Nephron (organoid): ENCODE measurements around the gene BHMT2.
A peak's percentile ranks its signal among the peaks of the same experiment; 100 is the strongest.

Experiments
- H3K27ac Mint-ChIP-seq, 3 experiments: 2 replicates each; pipeline ENCODE4 v1.8.0; 2020; ENCODE audit warnings: mixed read lengths in 3 of 3, mild to moderate bottlenecking in 2 of 3, moderate library complexity in 1 of 3
- H3K27me3 Mint-ChIP-seq: 2 replicates; pipeline ENCODE4 v1.8.0; 2021; ENCODE audit warnings: low read depth, mild to moderate bottlenecking, moderate library complexity, mixed read lengths
- H3K36me3 Mint-ChIP-seq: 2 replicates; pipeline ENCODE4 v1.8.0; 2020; ENCODE audit warnings: low read depth, mixed read lengths
- H3K4me1 Mint-ChIP-seq: 2 replicates; pipeline ENCODE4 v1.8.0; 2020; ENCODE audit warnings: mixed read lengths
- H3K4me3 Mint-ChIP-seq, 3 experiments: 2 replicates each; pipeline ENCODE4 v1.8.0; 2020; ENCODE audit warnings: mild to moderate bottlenecking in 3 of 3, mixed read lengths in 3 of 3, moderate library complexity in 2 of 3
- H3K9me3 Mint-ChIP-seq: 2 replicates; pipeline ENCODE4 v1.8.0; 2020; ENCODE audit warnings: mixed read lengths
- CTCF ChIP-seq, 3 experiments: fragments of 200-600 bp; sonication (generic); IDR thresholded peaks; one replicate each; pipeline ENCODE4 v1.5.0; 2021; ENCODE audit warnings: antibody characterized with exemption in 3 of 3; ENCODE audit not compliant: unreplicated experiment in 3 of 3

Gene BHMT2

GRCh38 chr5:79023947-79024346 lies 45.6 kb upstream of the BHMT2 start:
- no peak overlapping the region for H3K4me3 Mint-ChIP-seq
- peaks cover 31% of the 10 kb centered on the region for H3K27me3 Mint-ChIP-seq
- H3K4me1 Mint-ChIP-seq = peaks cover 32% of the 10 kb centered on the region
- H3K36me3 Mint-ChIP-seq = no peaks in the 10 kb centered on the region
- H3K9me3 Mint-ChIP-seq = no peaks in the 10 kb centered on the region
- no peak for TF ChIP-seq CTCF (IDR thresholded peaks at IDR 0.05; ENCODE audit: unreplicated experiment in 3 of 3)
- no peak overlapping the region for H3K27ac Mint-ChIP-seq

- Mint-ChIP-seq H3K9me3 (no peaks in the 10 kb centered on the region), H3K4me1 (peaks cover 32% of the 10 kb centered on the region), H3K4me3 (peak overlapping the region; percentile 68 to 82 (median 76)), H3K27me3 (peaks cover 27% of the 10 kb centered on the region), H3K36me3 (no peaks in the 10 kb centered on the region), H3K27ac (peak overlapping the region; percentile 61 to 95 (median 72))
- TF ChIP-seq CTCF (IDR thresholded peaks at IDR 0.05; ENCODE audit: unreplicated experiment in 3 of 3) = peak; percentile 96 to 98 (median 97)
Observed at GRCh38 chr5:79025054-79025472, 44.5 kb upstream of the BHMT2 start.

GRCh38 chr5:79030663-79031484 lies 38.7 kb upstream of the BHMT2 start:
- peaks cover 14% of the 10 kb centered on the region for H3K4me1 Mint-ChIP-seq
- H3K27me3 Mint-ChIP-seq = peaks cover 5% of the 10 kb centered on the region
- H3K27ac Mint-ChIP-seq = peak overlapping the region; percentile 97 to 99 (median 98)
- H3K9me3 Mint-ChIP-seq = no peaks in the 10 kb centered on the region
- H3K4me3 Mint-ChIP-seq = peak overlapping the region in 2 of 3 experiments; percentile 24 to 48
- no peaks in the 10 kb centered on the region for H3K36me3 Mint-ChIP-seq
- TF ChIP-seq CTCF (IDR thresholded peaks at IDR 0.05; ENCODE audit: unreplicated experiment in 3 of 3) = no peak

- Mint-ChIP-seq H3K27me3 (peaks cover 5% of the 10 kb centered on the region), H3K4me1 (peaks cover 8% of the 10 kb centered on the region), H3K4me3 (peak overlapping the region in 2 of 3 experiments; percentile 24 to 48), H3K9me3 (no peaks in the 10 kb centered on the region), H3K27ac (peak overlapping the region; percentile 97 to 99 (median 98)), H3K36me3 (no peaks in the 10 kb centered on the region)
- TF ChIP-seq CTCF (IDR thresholded peaks at IDR 0.05; ENCODE audit: unreplicated experiment in 3 of 3) = no peak
Observed at GRCh38 chr5:79031485-79031867, 38.1 kb upstream of the BHMT2 start.

- H3K9me3 Mint-ChIP-seq = no peaks in the 10 kb centered on the region
- peak overlapping the region; percentile 97 to 99 (median 98) for H3K27ac Mint-ChIP-seq
Observed at GRCh38 chr5:79032031-79032695, 37.4 kb upstream of the BHMT2 start.

More at GRCh38 chr5:79032031-79032695, 37.4 kb upstream of the BHMT2 start:
- TF ChIP-seq CTCF (IDR thresholded peaks at IDR 0.05; ENCODE audit: unreplicated experiment in 3 of 3) = no peak
- Mint-ChIP-seq H3K36me3 (no peaks in the 10 kb centered on the region), H3K4me1 (peaks cover 6% of the 10 kb centered on the region), H3K27me3 (peaks cover 2% of the 10 kb centered on the region), H3K4me3 (no peak overlapping the region)
